Caco-2 (cell line): ENCODE data around the gene CLCA4. TPM values are rescaled to one million over a fixed set of nuclear protein-coding genes. Genes with fewer than 3 reads are reported as not detected.

Source experiments
- BruUV-seq: library from RNA; stranded (reverse); fragments of 400-500 nt; replicated peaks from 2 replicates; lab custom pipeline; 2021; lab: Mats Ljungman, UMichigan
- CTCF ChIA-PET: fragments of 300-600 bp; sonication (Branson Sonifier 250); formaldehyde crosslinking; loops from one replicate; lab custom pipeline; 2022; ENCODE audit warnings: antibody characterized with exemption; lab: Charles Lee
- POLR2A ChIA-PET: fragments of 300-600 bp; sonication (Branson Sonifier 250); formaldehyde crosslinking; loops from one replicate; lab custom pipeline; 2022; ENCODE audit warnings: antibody characterized with exemption; lab: Charles Lee
- DNase-seq, 2 experiments: peaks; one replicate each; pipeline versions ENCODE4 v3.0.0 to v3.0.0-alpha.2; 2020 to 2022
- H3K27me3 ChIP-seq: replicated peaks from 2 replicates; pipeline ENCODE4 v1.6.0; 2011; ENCODE audit warnings: low read length; ENCODE audit not compliant: control insufficient read depth, insufficient read depth
- H3K36me3 ChIP-seq: 2 replicates; pipeline ENCODE4 v1.5.1; 2011; ENCODE audit warnings: low read length; ENCODE audit not compliant: control insufficient read depth, insufficient read depth
- H3K4me1 ChIP-seq: fragments of 250-450 bp; sonication (Bioruptor Pico); 2 replicates; pipeline ENCODE4 v1.5.1; 2020; ENCODE audit warnings: mild to moderate bottlenecking
- H3K4me3 ChIP-seq: 2 replicates; pipeline ENCODE4 v1.5.1; 2011; ENCODE audit warnings: low read depth, mild to moderate bottlenecking, control low read depth, low read length
- H3K9me3 ChIP-seq: fragments of 250-450 bp; sonication (Bioruptor Pico); 2 replicates; pipeline ENCODE4 v1.5.1; 2020; ENCODE audit warnings: mild to moderate bottlenecking, moderate library complexity
- H3K27ac Mint-ChIP-seq: one replicate; pipeline ENCODE4 v1.8.0; 2022; ENCODE audit warnings: mixed read lengths; ENCODE audit not compliant: unreplicated experiment
- H3K27me3 Mint-ChIP-seq: one replicate; pipeline ENCODE4 v1.8.0; 2022; ENCODE audit warnings: mixed read lengths; ENCODE audit not compliant: insufficient read depth, unreplicated experiment
- H3K36me3 Mint-ChIP-seq: one replicate; pipeline ENCODE4 v1.8.0; 2022; ENCODE audit warnings: mild to moderate bottlenecking, mixed read lengths; ENCODE audit not compliant: insufficient read depth, unreplicated experiment
- H3K4me1 Mint-ChIP-seq: one replicate; pipeline ENCODE4 v1.8.0; 2022; ENCODE audit warnings: low read depth, mixed read lengths; ENCODE audit not compliant: unreplicated experiment
- H3K4me3 Mint-ChIP-seq: one replicate; pipeline ENCODE4 v1.8.0; 2022; ENCODE audit warnings: mild to moderate bottlenecking, moderate library complexity, mixed read lengths; ENCODE audit not compliant: unreplicated experiment
- H3K9me3 Mint-ChIP-seq: one replicate; pipeline ENCODE4 v1.8.0; 2022; ENCODE audit warnings: mixed read lengths; ENCODE audit not compliant: unreplicated experiment
- intact Hi-C: fragments of 100-400 bp; cut with micrococcal nuclease; formaldehyde crosslinking; loops from one replicate; pipeline ENCODE4 v1.10.0; 2022; ENCODE audit not compliant: unreplicated experiment
- total RNA-seq: library from RNA; stranded (reverse); gene quantifications from 2 replicates; pipeline ENCODE4 v1.2.3, GENCODE V29; 2022
- TF ChIP-seq, protein P1 (sequence below), 2 experiments: fragments of 200-600 bp in 1 of 2; IDR thresholded peaks; 1 replicate in 1 of 2; 2 replicates in 1 of 2; pipeline versions ENCODE4 v1.5.1 to v1.8.0; 2011 to 2022; ENCODE audit warnings: antibody characterized with exemption in 1 of 2, control low read depth in 1 of 2, inconsistent platforms in 1 of 2, low read depth in 1 of 2, low read length in 1 of 2, mild to moderate bottlenecking in 1 of 2, moderate library complexity in 1 of 2; ENCODE audit not compliant: insufficient read depth in 1 of 2, severe bottlenecking in 1 of 2, unreplicated experiment in 1 of 2

The CLCA4 gene
- total RNA-seq, 1 experiment from 2014 or later, result not detected

DNA sequence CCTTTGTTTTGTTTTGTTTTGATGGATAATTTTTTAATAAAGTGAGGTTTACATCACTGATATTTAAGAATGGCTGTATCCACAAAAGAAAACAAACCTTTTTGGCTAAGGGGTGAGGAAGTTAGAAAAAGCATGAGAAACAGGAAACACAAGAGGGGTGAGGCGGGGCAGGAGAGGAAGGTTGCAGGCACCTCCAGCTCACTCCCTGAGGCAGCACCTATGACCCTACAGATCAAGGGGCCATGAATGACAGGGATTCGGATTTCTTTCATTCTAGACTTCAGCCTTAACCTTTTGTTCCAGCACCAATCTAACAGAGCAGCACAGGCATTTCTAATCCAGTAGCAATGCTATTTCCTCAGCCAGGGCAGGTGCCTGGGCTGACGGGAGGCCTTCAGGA is 4.4 kb downstream of the CLCA4 start:
- DNase-seq, result no peak

DNA sequence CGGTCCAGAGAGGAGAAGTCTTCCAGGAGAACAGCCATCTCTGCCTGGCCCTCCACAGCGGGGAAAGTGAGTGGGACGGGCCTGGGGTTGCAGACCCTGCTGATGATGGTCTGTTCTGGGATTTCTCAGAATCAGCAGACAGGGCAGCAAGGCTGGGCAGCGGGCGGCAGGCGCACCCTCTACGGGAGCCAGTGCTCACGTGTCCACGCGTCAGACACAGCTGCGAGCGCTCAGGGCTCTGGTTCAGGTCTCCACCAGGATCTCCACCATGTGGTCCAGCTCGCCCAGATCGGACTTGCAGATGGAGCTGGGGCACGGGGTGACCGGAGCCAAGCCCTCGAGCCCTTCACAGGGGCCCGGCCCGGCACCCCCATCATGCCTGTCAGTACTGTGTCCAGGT is 5.5 kb downstream of the CLCA4 start:
- Mint-ChIP-seq H3K27ac (no peak overlapping the region), H3K36me3 (no peaks in the 10 kb centered on the region), H3K27me3 (no peaks in the 10 kb centered on the region), H3K9me3 (peaks cover 5% of the 10 kb centered on the region), H3K4me3 (no peak overlapping the region), H3K4me1 (peaks cover 6% of the 10 kb centered on the region)
- POLR2A ChIA-PET, result no interaction called here
- intact Hi-C loops, result no loop called here
- no peaks in the 10 kb centered on the region for H3K27me3 ChIP-seq
- H3K4me1 ChIP-seq, result no peaks in the 10 kb centered on the region
- no peaks in the 10 kb centered on the region for H3K36me3 ChIP-seq
- CTCF ChIA-PET, result no interaction called here
- no peak for DNase-seq
- H3K9me3 ChIP-seq, result no peaks in the 10 kb centered on the region
- TF ChIP-seq, protein P1, sequence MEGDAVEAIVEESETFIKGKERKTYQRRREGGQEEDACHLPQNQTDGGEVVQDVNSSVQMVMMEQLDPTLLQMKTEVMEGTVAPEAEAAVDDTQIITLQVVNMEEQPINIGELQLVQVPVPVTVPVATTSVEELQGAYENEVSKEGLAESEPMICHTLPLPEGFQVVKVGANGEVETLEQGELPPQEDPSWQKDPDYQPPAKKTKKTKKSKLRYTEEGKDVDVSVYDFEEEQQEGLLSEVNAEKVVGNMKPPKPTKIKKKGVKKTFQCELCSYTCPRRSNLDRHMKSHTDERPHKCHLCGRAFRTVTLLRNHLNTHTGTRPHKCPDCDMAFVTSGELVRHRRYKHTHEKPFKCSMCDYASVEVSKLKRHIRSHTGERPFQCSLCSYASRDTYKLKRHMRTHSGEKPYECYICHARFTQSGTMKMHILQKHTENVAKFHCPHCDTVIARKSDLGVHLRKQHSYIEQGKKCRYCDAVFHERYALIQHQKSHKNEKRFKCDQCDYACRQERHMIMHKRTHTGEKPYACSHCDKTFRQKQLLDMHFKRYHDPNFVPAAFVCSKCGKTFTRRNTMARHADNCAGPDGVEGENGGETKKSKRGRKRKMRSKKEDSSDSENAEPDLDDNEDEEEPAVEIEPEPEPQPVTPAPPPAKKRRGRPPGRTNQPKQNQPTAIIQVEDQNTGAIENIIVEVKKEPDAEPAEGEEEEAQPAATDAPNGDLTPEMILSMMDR (IDR thresholded peaks at IDR 0.05; ENCODE audit: insufficient read depth in 1 of 2, low read depth in 1 of 2, low read length in 1 of 2, severe bottlenecking in 1 of 2, unreplicated experiment in 1 of 2), result no peak
- H3K4me3 ChIP-seq, result no peak overlapping the region
- BruUV-seq, result no TSS peak

More for the DNA sequence above, 4.4 kb downstream of the CLCA4 start:
- Histone ChIP-seq H3K9me3 (no peaks in the 10 kb centered on the region), H3K27me3 (no peaks in the 10 kb centered on the region), H3K4me3 (no peak overlapping the region), H3K36me3 (no peaks in the 10 kb centered on the region), H3K4me1 (no peaks in the 10 kb centered on the region)
- ChIA-PET CTCF (no interaction called here), POLR2A (no interaction called here)
- intact Hi-C loops, result no loop called here
- TF ChIP-seq, protein P1 (IDR thresholded peaks at IDR 0.05; ENCODE audit: insufficient read depth in 1 of 2, low read depth in 1 of 2, low read length in 1 of 2, severe bottlenecking in 1 of 2, unreplicated experiment in 1 of 2), result no peak
- H3K9me3 Mint-ChIP-seq, result no peaks in the 10 kb centered on the region
- H3K27ac Mint-ChIP-seq, result no peak overlapping the region
- peaks cover 6% of the 10 kb centered on the region for H3K4me1 Mint-ChIP-seq
- H3K4me3 Mint-ChIP-seq, result no peak overlapping the region
- BruUV-seq, result no TSS peak
- H3K36me3 Mint-ChIP-seq, result no peaks in the 10 kb centered on the region
- no peaks in the 10 kb centered on the region for H3K27me3 Mint-ChIP-seq

DNA sequence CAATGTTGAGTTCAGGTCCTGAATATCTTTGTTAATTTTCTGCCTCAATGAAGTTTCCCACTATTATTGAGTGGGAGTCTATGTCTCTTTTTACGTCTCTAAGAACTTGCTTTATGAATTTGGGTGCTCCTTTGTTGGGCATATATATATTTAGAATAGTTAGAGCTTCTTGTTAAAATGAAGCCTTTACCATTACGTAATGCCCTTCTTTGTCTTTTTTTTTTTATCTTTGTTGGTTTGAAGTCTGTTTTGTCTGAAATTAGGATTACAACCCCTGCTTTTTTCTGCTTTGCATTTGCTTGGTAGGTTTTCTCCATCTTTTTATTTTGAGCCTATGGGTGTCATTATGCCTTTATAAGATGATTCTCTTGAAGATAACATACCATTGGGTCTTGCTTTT is 10.9 kb downstream of the CLCA4 start:
- Mint-ChIP-seq H3K4me1 (no peaks in the 10 kb centered on the region), H3K27ac (no peak overlapping the region), H3K9me3 (peaks cover 35% of the 10 kb centered on the region), H3K4me3 (no peak overlapping the region), H3K27me3 (no peaks in the 10 kb centered on the region), H3K36me3 (no peaks in the 10 kb centered on the region)
- TF ChIP-seq, protein P1 (IDR thresholded peaks at IDR 0.05; ENCODE audit: insufficient read depth in 1 of 2, low read depth in 1 of 2, low read length in 1 of 2, severe bottlenecking in 1 of 2, unreplicated experiment in 1 of 2), result no peak
- intact Hi-C loops, result no loop called here
- Histone ChIP-seq H3K4me1 (no peaks in the 10 kb centered on the region), H3K36me3 (no peaks in the 10 kb centered on the region), H3K9me3 (no peaks in the 10 kb centered on the region), H3K4me3 (no peak overlapping the region), H3K27me3 (no peaks in the 10 kb centered on the region)
- CTCF ChIA-PET, result no interaction called here
- POLR2A ChIA-PET, result no interaction called here
- BruUV-seq, result no TSS peak
- no peak for DNase-seq
